Osteoblast (primary cell): ENCODE results near the gene FAM124B. TPM values are rescaled to one million over a fixed set of nuclear protein-coding genes. Genes with fewer than 3 reads are reported as not detected.
"Not testable (repeated sequence)": the region's sequence is repeated elsewhere in the genome, so short reads cannot be mapped to it uniquely, and the experiment has no call there.

Experiments used
- DNase-seq: peaks from one replicate; pipeline ENCODE4 v3.0.0; 2011; ENCODE audit warnings: low spot score, mixed read lengths; ENCODE audit not compliant: insufficient read length; ENCODE audit errors: missing footprints
- H2AFZ ChIP-seq: 2 replicates; pipeline ENCODE4 v1.6.0; 2011; ENCODE audit warnings: mild to moderate bottlenecking, low read length
- H3K27ac ChIP-seq: 2 replicates; pipeline ENCODE4 v1.5.1; 2011; ENCODE audit warnings: mild to moderate bottlenecking, low read depth, low read length, moderate library complexity
- H3K27me3 ChIP-seq: 2 replicates; pipeline ENCODE4 v1.6.0; 2012; ENCODE audit warnings: mild to moderate bottlenecking, control low read depth, inconsistent platforms, low read length, moderate library complexity; ENCODE audit not compliant: insufficient read depth
- H3K36me3 ChIP-seq: 2 replicates; pipeline ENCODE4 v1.5.1; 2011; ENCODE audit warnings: mild to moderate bottlenecking, low read length, control low read depth, moderate library complexity; ENCODE audit not compliant: insufficient read depth
- H3K4me1 ChIP-seq: 2 replicates; pipeline ENCODE4 v1.5.1; 2011; ENCODE audit warnings: mild to moderate bottlenecking, low read length, control low read depth, moderate library complexity; ENCODE audit not compliant: insufficient read depth
- H3K4me2 ChIP-seq: 2 replicates; pipeline ENCODE4 v1.6.0; 2011; ENCODE audit warnings: mild to moderate bottlenecking, low read length; ENCODE audit not compliant: insufficient read depth
- H3K4me3 ChIP-seq: fragments of 200-600 bp; sonication (generic); 3 replicates; pipeline ENCODE4 v1.5.1; 2012; ENCODE audit warnings: mild to moderate bottlenecking, low read length, inconsistent platforms; ENCODE audit not compliant: insufficient read depth
- H3K79me2 ChIP-seq: 2 replicates; pipeline ENCODE4 v1.6.0; 2012; ENCODE audit warnings: mild to moderate bottlenecking, low read length, control low read depth, inconsistent platforms; ENCODE audit not compliant: insufficient read depth
- H3K9me3 ChIP-seq: 2 replicates; pipeline ENCODE4 v1.5.1; 2011; ENCODE audit warnings: low read depth, low read length, control low read depth
- H4K20me1 ChIP-seq: 2 replicates; pipeline ENCODE4 v1.6.0; 2012; ENCODE audit warnings: mild to moderate bottlenecking, low read length, control low read depth; ENCODE audit not compliant: insufficient read depth
- CTCF ChIP-seq: IDR thresholded peaks from 2 replicates; pipeline ENCODE4 v1.5.1; 2011; ENCODE audit warnings: mild to moderate bottlenecking, low read depth, low read length, moderate library complexity; ENCODE audit errors: extremely low read depth
- total RNA-seq: library from RNA; depleted of rRNA; stranded (reverse); fragments of >200 nt; gene quantifications from 2 replicates; pipeline ENCODE4 v1.2.3, GENCODE V29; 2012

FAM124B gene
- total RNA-seq, 1 donor, result not detected

GRCh38 chr2:224400174-224400810 lies 1.6 kb downstream of the FAM124B start:
- Histone ChIP-seq H3K36me3 (no peaks in the 10 kb centered on the region), H3K9me3 (no peaks in the 10 kb centered on the region), H3K79me2 (no peaks in the 10 kb centered on the region), H4K20me1 (no peaks in the 10 kb centered on the region), H2AFZ (no peak overlapping the region), H3K4me1 (peaks cover 5% of the 10 kb centered on the region), H3K4me3 (no peak overlapping the region), H3K27ac (no peak overlapping the region), H3K4me2 (no peak overlapping the region), H3K27me3 (peaks cover 2% of the 10 kb centered on the region)
- TF ChIP-seq CTCF, result no peak
- no peak for DNase-seq

DNA sequence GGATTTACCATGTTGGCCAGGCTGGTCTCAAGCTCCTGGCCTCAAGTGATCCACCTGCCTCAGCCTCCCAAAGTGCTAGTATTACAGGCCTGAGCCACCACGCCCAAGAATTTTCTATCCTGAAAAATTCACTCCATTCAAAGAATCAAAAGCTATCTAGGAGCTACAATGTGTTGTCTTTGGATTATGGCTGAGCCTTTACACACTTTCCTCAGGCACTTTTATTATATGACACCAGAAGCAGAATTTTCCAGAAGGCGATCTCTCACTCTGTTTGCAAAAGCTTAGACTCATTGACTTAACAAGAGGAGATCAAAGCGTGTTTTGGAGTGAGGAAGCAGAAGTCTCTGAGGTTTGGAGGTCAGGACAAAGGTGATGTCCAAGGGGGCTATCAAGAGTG lies 3.6 kb downstream of the FAM124B start:
- Histone ChIP-seq H2AFZ (no peak overlapping the region), H3K4me1 (peaks cover 5% of the 10 kb centered on the region), H3K27ac (no peak overlapping the region), H3K9me3 (no peaks in the 10 kb centered on the region), H3K36me3 (no peaks in the 10 kb centered on the region), H4K20me1 (no peaks in the 10 kb centered on the region), H3K4me3 (no peak overlapping the region), H3K4me2 (no peak overlapping the region), H3K27me3 (peaks cover under 1% of the 10 kb centered on the region), H3K79me2 (no peaks in the 10 kb centered on the region)
- no peak for TF ChIP-seq CTCF
- DNase-seq, result no peak

GRCh38 chr2:224397100-224397499 lies 4.8 kb downstream of the FAM124B start:
- H3K27me3 ChIP-seq, H3K79me2 ChIP-seq, H3K4me2 ChIP-seq, DNase-seq, H2AFZ ChIP-seq, H3K9me3 ChIP-seq, H3K4me1 ChIP-seq, H3K36me3 ChIP-seq, H4K20me1 ChIP-seq, H3K27ac ChIP-seq, H3K4me3 ChIP-seq: not testable (repeated sequence)

DNA sequence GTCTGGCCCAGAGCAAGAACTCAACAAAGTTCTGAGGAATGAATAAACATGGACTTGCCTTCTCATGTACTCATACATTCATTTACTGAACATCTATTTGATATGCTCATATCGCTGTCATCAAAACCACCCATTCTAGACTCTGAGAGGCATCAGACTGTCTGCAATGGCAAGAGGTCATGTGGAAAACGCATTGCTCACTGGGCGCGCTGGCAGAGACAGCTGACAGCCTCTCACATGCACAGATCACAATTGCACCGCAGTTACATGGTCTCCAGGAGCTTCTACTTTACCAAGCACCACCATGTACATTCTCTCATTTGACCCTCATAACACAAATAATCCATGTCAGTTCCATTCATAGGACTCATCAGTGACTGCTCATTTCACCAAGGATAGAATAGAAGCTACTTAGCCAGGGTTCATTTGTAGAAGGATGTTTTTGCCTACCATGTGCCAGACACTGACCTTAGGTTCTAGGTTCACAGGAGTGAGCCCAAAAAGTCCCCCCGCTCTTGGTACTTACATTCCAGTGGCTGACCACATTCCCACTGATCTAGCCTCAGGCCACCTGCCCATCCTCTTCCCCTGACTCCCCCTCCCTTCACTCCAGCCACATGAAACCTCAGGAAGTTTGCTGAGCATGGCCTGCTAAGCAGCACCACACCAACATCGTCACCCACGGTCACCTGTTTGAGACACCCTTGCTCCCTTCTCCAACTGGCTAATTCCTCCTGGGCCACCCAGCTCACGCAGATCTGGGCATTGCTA lies 6.1 kb downstream of the FAM124B start:
- Histone ChIP-seq H3K4me2 (no peak overlapping the region), H4K20me1 (no peaks in the 10 kb centered on the region), H3K27ac (no peak overlapping the region), H3K9me3 (no peaks in the 10 kb centered on the region), H3K4me3 (no peak overlapping the region), H3K79me2 (no peaks in the 10 kb centered on the region), H3K36me3 (no peaks in the 10 kb centered on the region), H3K27me3 (peaks cover 3% of the 10 kb centered on the region), H3K4me1 (no peaks in the 10 kb centered on the region), H2AFZ (no peak overlapping the region)
- no peak for TF ChIP-seq CTCF
- no peak for DNase-seq
